ENCODE results near the gene DDX31.

Gene DDX31

DNA sequence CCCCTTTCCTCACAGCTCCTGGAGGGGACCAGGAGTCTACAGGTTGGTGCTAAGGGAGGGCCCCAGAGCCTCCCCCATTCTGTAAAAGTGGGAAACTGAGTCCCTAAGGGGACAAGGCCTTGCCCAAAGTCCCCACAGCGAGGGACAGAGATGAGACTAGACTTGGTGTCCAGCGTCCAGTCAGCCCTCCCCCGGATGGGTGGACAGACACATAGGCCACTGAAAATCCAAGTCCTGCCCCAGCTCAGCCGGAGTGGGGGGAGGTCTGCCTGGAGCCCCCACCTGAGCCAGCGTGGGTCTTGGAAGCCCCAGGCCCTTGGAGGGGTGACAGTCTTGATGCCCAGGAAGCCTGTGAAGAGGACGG lies 82.2 kb downstream of the DDX31 start:
- Histone ChIP-seq H3K27me3 (ENCODE audit: insufficient read depth, low read length) (peaks cover 100% of the 10 kb centered on the region), H3K4me3 (ENCODE audit: low read length) (no peak overlapping the region)
- WGBS = 36% methylated on average over 6 of the region's 6 CpGs

DNA sequence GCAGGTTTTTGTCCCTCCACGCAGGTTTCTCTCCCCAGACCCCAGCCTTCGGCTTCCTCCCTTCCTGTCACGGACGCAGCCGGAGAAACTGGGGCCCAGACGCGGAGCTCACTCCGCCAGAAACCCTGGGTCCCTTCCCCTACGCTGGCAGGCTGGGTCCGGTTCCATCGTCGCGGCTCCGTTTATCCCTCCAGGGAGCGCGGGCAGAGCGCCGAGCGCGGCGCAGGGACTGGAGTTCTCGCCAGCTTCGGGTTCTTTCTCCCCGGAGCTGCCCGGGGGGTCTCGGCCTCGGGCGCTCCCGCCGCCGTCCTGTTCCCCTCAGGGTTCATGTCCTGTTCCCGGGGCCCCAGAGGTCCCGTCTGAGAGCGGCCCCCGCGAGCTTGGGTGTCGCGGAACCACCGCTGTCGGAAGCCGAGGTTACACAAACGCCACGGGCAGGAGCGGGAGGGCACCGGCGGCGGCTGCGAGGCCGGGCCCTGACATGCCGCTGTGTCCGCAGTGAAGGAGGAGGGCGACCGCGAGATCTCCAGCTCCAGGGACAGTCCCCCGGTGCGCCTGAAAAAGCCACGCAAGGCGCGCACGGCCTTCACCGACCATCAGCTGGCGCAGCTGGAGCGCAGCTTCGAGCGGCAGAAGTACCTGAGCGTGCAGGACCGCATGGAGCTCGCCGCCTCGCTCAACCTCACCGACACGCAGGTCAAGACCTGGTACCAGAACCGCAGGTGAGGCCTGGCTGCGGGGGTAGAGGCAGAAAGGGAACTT lies 82.8 kb downstream of the DDX31 start:
- Histone ChIP-seq H3K4me1 (ENCODE audit: insufficient read depth, low read length) (peaks cover 46% of the 10 kb centered on the region), H3K27ac (ENCODE audit: low read depth, low read length) (no peak overlapping the region), H3K9me3 (ENCODE audit: insufficient read depth, low read depth, low read length) (no peaks in the 10 kb centered on the region), H3K27me3 (ENCODE audit: insufficient read depth, low read length) (peaks cover 100% of the 10 kb centered on the region), H3K9ac (ENCODE audit: low read depth, low read length) (no peak overlapping the region), H3K4me3 (ENCODE audit: low read length) (peak overlapping the region; percentile 30; the same call in 1 of the 2 replicates), H3K36me3 (ENCODE audit: insufficient read depth, low read length) (no peaks in the 10 kb centered on the region)
- 1% methylated on average over 74 of the region's 74 CpGs for WGBS

More for the DNA sequence above, 82.2 kb downstream of the DDX31 start:
- no peak overlapping the region for H3K27ac ChIP-seq (ENCODE audit: low read depth, low read length)
- H3K9me3 ChIP-seq (ENCODE audit: insufficient read depth, low read depth, low read length) = no peaks in the 10 kb centered on the region
- peaks cover 52% of the 10 kb centered on the region for H3K4me1 ChIP-seq (ENCODE audit: insufficient read depth, low read length)
- no peaks in the 10 kb centered on the region for H3K36me3 ChIP-seq (ENCODE audit: insufficient read depth, low read length)
- H3K9ac ChIP-seq (ENCODE audit: low read depth, low read length) = no peak overlapping the region

DNA sequence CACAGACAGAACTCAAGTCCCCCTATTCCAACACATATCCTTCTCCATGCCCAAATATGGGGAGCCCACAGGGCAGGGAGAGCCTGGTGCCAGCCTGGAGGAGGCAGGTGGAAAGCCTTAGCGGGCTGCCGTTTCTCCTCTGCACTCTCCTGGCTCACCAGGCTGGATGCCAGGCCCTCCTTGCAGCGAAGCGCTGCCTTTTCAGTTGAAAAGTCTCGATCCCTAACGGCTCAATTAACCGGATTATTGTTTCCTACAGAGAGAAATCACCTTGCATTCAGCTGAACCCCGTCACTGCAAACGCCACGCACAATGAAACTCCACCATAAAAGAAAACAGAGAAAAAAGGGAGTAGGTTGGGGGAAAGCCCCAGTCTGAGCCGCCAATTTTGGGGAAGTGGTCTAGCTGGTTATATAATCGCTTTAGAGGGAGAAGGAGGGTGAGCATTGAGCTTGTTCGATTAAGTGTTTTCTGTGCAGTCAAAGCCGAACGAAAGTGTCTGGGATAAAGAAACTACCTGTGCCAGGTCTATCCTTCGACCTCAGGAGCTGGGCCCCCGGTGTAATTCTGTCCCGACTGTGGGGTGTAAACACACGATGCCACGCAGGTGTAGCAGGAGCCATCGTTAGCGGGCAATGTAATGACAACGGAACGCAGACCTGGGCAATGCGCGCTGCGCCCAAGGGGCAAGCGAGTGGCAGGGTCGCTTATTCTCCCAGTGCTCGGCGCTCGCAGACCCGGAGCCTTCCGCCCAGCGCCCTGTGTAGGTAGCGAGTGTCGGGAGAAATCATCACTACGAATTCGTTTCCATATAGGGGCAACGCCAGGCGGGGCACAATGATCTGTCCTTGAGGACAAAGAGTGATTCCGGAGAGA lies 83.6 kb downstream of the DDX31 start:
- Histone ChIP-seq H3K9me3 (ENCODE audit: insufficient read depth, low read depth, low read length) (no peaks in the 10 kb centered on the region), H3K27ac (ENCODE audit: low read depth, low read length) (no peak overlapping the region), H3K4me3 (ENCODE audit: low read length) (peak overlapping the region; percentile 30; the same call in 1 of the 2 replicates), H3K27me3 (ENCODE audit: insufficient read depth, low read length) (peaks cover 100% of the 10 kb centered on the region), H3K4me1 (ENCODE audit: insufficient read depth, low read length) (peaks cover 38% of the 10 kb centered on the region), H3K9ac (ENCODE audit: low read depth, low read length) (no peak overlapping the region), H3K36me3 (ENCODE audit: insufficient read depth, low read length) (no peaks in the 10 kb centered on the region)
- 2% methylated on average over 39 of the region's 42 CpGs for WGBS

DNA sequence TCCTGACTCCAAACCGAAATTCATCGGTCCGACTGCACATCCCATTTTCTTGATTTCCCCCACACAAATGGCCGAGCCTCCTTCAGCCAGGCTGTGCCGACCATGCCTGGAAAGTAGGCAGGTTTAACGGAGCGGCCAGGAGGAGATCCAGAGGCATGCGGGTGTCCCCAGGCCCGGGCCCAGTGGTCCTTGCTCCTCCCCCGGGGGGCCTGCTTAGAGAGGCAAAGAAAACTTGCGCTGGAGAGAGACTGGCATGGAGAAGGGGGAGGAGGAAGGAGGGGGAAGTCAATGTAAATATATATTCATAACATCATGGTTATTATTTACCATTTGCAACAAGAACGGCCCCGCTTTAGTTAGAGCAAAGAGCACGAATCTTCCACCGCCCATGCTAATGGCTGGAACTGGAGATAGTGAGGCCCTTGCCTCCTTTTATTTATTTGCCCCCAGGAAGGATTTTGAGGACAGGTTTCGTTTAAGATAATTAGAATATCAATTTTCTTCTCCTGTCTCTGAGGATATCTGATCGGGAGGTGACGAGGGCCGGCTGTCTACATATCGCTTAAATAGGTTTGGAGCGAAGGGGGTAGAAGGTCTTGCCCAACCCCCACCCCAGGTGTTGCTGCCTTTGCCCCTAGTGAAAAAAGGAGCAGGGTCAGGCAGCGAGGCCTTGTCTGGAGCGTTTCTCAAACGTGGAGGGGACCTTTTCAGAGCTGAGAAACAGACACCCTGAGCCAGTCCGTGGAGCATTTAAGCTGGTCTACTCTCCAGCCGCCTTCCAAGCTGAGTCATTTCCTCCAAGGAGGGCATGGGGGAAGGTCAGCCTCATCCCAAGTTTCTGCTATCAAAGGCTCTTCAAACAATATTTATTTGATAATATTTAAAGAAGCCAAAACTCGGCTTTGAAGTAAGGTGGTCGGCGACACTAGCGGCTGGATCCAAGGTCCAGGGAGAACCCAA lies 84.9 kb downstream of the DDX31 start:
- Histone ChIP-seq H3K4me3 (ENCODE audit: low read length) (no peak overlapping the region; the same call in none of the 2 replicates), H3K9ac (ENCODE audit: low read depth, low read length) (no peak overlapping the region), H3K9me3 (ENCODE audit: insufficient read depth, low read depth, low read length) (no peaks in the 10 kb centered on the region), H3K4me1 (ENCODE audit: insufficient read depth, low read length) (peaks cover 39% of the 10 kb centered on the region), H3K36me3 (ENCODE audit: insufficient read depth, low read length) (no peaks in the 10 kb centered on the region), H3K27ac (ENCODE audit: low read depth, low read length) (no peak overlapping the region), H3K27me3 (ENCODE audit: insufficient read depth, low read length) (peaks cover 100% of the 10 kb centered on the region)
- WGBS = 4% methylated on average over 28 of the region's 30 CpGs

DNA sequence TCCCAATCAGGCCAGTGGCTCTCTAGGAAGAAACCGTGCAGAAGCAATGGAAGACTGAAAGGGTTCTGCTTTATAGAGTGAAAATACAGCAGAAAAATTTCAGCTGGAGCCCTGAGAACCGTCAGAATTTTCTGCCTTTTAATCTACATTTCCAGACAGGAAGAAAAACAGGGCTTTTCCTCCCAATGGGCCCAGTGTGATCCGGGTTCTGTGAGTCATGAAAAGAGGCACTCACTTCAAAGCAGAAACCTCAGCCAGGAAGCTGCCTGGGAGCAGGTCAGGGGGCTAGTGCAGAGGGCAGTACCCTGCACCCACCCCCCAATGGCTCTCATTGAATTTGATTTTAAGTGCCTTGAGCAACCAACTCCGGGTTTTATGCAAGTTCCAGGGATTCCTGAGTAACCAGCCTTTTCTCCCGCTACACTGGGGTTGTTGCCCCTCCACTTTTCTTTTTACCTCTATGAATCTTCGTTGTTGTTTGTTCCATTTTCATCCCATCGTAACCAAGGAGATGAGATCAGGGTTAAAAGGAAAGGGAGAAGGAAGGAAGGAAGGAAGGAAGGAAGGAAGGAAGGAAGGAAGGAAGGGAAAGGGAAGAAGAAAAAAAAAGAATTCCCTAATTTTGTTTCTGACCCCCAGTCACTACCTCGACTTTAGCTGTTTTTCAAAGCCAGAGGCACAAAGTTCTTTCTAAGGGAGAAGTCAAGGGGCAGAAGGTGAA lies 86.0 kb downstream of the DDX31 start:
- no peak overlapping the region for H3K9ac ChIP-seq (ENCODE audit: low read depth, low read length)
- H3K9me3 ChIP-seq (ENCODE audit: insufficient read depth, low read depth, low read length) = no peaks in the 10 kb centered on the region
- 6% methylated on average over 8 of the region's 8 CpGs for WGBS
- H3K27me3 ChIP-seq (ENCODE audit: insufficient read depth, low read length) = peaks cover 100% of the 10 kb centered on the region
- no peaks in the 10 kb centered on the region for H3K36me3 ChIP-seq (ENCODE audit: insufficient read depth, low read length)
- no peak overlapping the region for H3K4me3 ChIP-seq (ENCODE audit: low read length)
- peaks cover 45% of the 10 kb centered on the region for H3K4me1 ChIP-seq (ENCODE audit: insufficient read depth, low read length)
- no peak overlapping the region for H3K27ac ChIP-seq (ENCODE audit: low read depth, low read length)

DNA sequence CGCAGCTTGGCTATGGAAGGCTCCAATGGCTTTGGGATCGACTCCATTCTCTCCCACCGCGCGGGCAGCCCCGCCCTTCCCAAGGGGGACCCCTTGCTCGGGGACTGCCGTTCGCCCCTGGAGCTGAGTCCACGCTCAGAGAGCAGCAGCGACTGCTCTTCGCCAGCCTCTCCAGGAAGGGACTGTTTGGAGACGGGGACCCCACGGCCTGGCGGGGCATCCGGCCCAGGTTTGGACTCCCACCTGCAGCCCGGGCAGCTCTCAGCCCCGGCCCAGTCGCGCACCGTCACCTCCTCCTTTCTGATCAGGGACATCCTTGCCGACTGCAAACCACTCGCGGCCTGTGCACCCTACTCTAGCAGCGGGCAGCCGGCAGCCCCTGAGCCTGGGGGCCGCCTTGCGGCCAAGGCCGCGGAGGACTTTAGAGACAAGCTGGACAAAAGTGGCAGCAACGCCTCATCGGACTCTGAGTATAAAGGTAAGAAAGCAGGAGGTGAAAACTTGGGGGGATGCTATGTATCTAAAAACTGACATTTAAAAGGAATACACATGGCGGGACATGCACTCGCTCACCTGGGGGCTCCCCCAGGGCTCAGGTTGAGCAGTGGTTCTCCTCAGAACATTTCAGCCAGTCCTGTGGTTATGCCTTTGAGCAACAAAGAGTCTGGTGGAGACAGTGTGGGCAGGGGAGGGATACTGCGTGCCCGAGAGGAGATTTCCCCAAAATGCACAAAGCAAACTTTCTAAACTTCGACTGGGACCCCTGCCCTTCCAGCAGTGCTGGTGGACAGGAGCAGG lies 86.8 kb downstream of the DDX31 start:
- Histone ChIP-seq H3K36me3 (ENCODE audit: insufficient read depth, low read length) (no peaks in the 10 kb centered on the region), H3K9me3 (ENCODE audit: insufficient read depth, low read depth, low read length) (no peaks in the 10 kb centered on the region), H3K27ac (ENCODE audit: low read depth, low read length) (no peak overlapping the region), H3K4me1 (ENCODE audit: insufficient read depth, low read length) (peaks cover 45% of the 10 kb centered on the region), H3K9ac (ENCODE audit: low read depth, low read length) (no peak overlapping the region), H3K4me3 (ENCODE audit: low read length) (no peak overlapping the region), H3K27me3 (ENCODE audit: insufficient read depth, low read length) (peaks cover 100% of the 10 kb centered on the region)
- WGBS = 20% methylated on average over 37 of the region's 37 CpGs

DNA sequence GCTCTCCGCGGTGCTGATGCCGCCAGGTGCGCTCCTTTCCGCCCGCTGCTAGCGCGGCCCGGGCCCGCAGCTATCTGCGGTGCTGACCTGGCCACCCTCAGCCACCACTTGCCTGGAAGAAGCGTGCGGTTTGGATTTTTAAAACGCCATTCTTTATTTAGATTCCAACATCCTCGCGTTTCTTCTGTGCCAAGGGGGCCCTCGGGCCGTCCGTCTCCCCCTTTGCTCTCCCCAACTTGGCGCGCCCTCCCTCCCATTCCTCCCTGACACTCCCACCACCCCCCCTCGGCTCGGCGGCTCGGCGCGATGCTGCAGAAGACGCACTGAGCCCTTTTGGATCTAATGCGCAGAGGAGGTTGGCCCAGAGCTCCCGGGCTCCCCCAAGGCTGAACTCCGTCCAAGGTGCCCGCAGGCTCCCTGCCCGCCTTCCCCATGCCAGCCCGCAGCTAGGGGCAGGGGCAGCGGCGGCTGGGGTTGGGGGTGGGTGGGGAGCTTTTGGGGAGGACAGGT lies 87.5 kb downstream of the DDX31 start, which contains the start of gene BARHL1:
TSS of gene BARHL1 (plus strand) at position 331 of the 510 bp plus-strand sequence. CDS start 192 bp downstream, outside the sequence.
- peaks cover 45% of the 10 kb centered on the region for H3K4me1 ChIP-seq (ENCODE audit: insufficient read depth, low read length)
- H3K36me3 ChIP-seq (ENCODE audit: insufficient read depth, low read length) = no peaks in the 10 kb centered on the region
- H3K27ac ChIP-seq (ENCODE audit: low read depth, low read length) = no peak within 1 kb of the TSS
- H3K27me3 ChIP-seq (ENCODE audit: insufficient read depth, low read length) = peaks cover 100% of the 10 kb centered on the region
- no peaks in the 10 kb centered on the region for H3K9me3 ChIP-seq (ENCODE audit: insufficient read depth, low read depth, low read length)
- H3K4me3 ChIP-seq (ENCODE audit: low read length) = peak within 1 kb of the TSS; percentile 36
- H3K9ac ChIP-seq (ENCODE audit: low read depth, low read length) = no peak within 1 kb of the TSS
- WGBS = 7% methylated on average over 33 of the region's 36 CpGs

DNA sequence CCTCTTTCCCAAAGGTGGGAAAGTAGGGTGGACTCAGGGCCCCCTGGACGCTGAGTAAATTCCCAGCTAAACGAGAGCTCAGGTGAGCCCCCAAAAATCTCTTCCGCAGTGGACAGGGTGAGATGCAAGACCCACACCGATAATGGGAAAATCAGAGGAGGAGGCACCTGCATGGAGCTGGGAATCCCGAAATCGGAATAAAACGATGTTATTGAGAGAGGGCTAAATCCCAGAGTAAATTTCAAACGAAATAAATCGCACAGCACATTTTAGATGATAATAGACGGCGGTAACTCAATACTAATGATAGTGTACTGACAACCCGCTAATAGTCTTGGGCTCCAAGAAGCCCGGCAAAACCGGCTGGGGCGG lies 90.4 kb downstream of the DDX31 start:
- Histone ChIP-seq H3K4me3 (ENCODE audit: low read length) (peak overlapping the region; percentile 8), H3K4me1 (ENCODE audit: insufficient read depth, low read length) (peaks cover 21% of the 10 kb centered on the region), H3K9me3 (ENCODE audit: insufficient read depth, low read depth, low read length) (no peaks in the 10 kb centered on the region), H3K36me3 (ENCODE audit: insufficient read depth, low read length) (no peaks in the 10 kb centered on the region), H3K27ac (ENCODE audit: low read depth, low read length) (no peak overlapping the region), H3K27me3 (ENCODE audit: insufficient read depth, low read length) (peaks cover 93% of the 10 kb centered on the region), H3K9ac (ENCODE audit: low read depth, low read length) (no peak overlapping the region)
- 20% methylated on average over 15 of the region's 15 CpGs for WGBS

DNA sequence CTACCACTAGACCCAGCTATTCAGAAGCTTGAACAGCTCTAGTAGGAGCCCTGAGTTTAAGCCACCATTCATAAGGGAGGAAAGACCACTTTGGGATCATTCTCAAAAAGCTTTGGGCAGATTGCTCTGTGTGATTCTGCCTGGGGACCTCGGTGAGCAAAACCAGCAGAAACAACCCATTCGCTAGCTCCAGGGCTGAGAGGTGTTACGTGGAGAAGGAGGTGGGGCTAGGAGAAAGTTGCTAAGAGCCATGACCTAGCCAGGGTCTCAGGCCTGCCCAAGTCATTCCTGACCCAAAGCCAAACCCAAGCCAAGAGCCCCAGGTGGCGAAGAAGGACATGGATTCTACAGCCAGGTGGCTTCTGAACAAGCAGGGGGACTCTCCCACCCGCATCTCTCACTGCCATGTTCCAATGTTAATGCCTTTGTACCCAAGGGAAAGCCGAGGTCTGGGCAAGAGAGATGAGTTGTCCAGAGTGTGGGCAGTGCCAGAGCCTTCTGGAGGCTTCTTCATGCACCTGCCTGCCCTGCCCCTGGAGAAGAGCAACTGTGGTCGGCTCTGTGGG lies 91.3 kb downstream of the DDX31 start:
- WGBS = 53% methylated on average over 7 of the region's 7 CpGs
- H3K27ac ChIP-seq (ENCODE audit: low read depth, low read length) = no peak overlapping the region
- peaks cover 84% of the 10 kb centered on the region for H3K27me3 ChIP-seq (ENCODE audit: insufficient read depth, low read length)

More for the DNA sequence above, 91.3 kb downstream of the DDX31 start:
- Histone ChIP-seq H3K9me3 (ENCODE audit: insufficient read depth, low read depth, low read length) (no peaks in the 10 kb centered on the region), H3K4me1 (ENCODE audit: insufficient read depth, low read length) (peaks cover 13% of the 10 kb centered on the region), H3K36me3 (ENCODE audit: insufficient read depth, low read length) (no peaks in the 10 kb centered on the region), H3K4me3 (ENCODE audit: low read length) (no peak overlapping the region), H3K9ac (ENCODE audit: low read depth, low read length) (no peak overlapping the region)
